ENCODE data around the gene COMMD4. TPM values are rescaled to one million over a fixed set of nuclear protein-coding genes. Genes with fewer than 3 reads are reported as not detected.

COMMD4 gene
- polyA plus RNA-seq, 1 of the 3 experiments (the other 2 are of a cell fraction), result 223 TPM

DNA sequence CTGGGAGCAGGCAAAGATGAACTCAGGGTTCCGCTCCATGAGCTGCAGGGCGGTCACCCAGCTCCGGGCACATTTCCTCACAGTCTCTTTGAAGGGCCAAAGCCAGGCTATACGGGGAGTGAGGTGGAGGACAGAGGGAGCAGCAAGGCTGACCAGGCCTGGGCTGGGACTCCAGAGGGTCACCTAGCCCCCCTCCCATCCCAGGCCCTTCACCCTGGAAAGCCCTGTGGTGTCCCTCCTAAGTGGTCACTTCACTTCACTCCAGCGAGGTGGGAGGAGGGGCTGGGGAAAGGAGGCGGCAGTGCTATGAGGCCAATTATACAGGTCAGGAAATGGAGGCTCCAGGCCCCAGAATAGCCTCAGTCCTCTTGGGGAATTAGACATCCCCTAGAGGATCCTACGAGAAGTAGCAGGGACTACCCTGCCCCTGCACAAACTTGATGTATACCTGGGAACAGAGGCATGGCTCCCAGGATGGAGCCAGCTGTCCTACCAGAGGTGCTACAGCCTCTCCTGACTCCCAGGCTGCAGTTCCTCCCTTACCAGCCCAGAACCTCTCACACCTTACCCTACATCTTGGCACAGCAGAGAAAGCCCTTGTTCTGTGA lies 26.9 kb downstream of the COMMD4 start:
- H3K4me3 ChIP-seq (ENCODE audit: low read depth in 2 of 2, low read length in 1 of 2), result no peak overlapping the region
- H3K9ac ChIP-seq, result no peak overlapping the region
- DNase-seq, result no peak
- H2AFZ ChIP-seq (ENCODE audit: low read depth), result no peak overlapping the region
- no peaks in the 10 kb centered on the region for H3F3A ChIP-seq (replicated peaks; ENCODE audit: insufficient read depth)
- H3K4me2 ChIP-seq, result no peak overlapping the region
- H3K27me3 ChIP-seq (ENCODE audit: insufficient read depth), result no peaks in the 10 kb centered on the region
- no peaks in the 10 kb centered on the region for H3K9me2 ChIP-seq
- H3K4me1 ChIP-seq (ENCODE audit: control insufficient read depth in 1 of 2, insufficient read depth in 2 of 2, low read depth in 1 of 2, low read length in 1 of 2), result peaks cover 5 to 6% of the 10 kb centered on the region in 2 experiments; a peak in 2 of 4 replicates
- ChIA-PET CTCF (interaction anchor here (0.9 to 1.5 kb wide), 2 partner anchors 10 to 18 kb away, joined by 3 read pairs; no protein-coding TSS in a partner anchor), POLR2A (interaction anchor here (0.6 to 0.8 kb wide), 2 partner anchors 90 to 374 kb away, joined by 3 to 4 read pairs; no protein-coding TSS in a partner anchor)
- no peaks in the 10 kb centered on the region; the same call in 1 of the 2 replicates for H4K20me1 ChIP-seq (ENCODE audit: insufficient read depth)
- WGBS (ENCODE audit: low lambda C conversion rate), result 98% methylated on average over 6 of the region's 7 CpGs
- H3K79me2 ChIP-seq (ENCODE audit: insufficient read depth), result peaks cover 13% of the 10 kb centered on the region
- H3K36me3 ChIP-seq (replicated peaks in 1 of 2; ENCODE audit: control insufficient read depth in 1 of 2, insufficient read depth in 2 of 2, low read length in 1 of 2), result peaks cover 27 to 67% of the 10 kb centered on the region in 2 experiments
- no peaks in the 10 kb centered on the region for H3K9me3 ChIP-seq
- TF ChIP-seq CHD2 (IDR thresholded peaks at IDR 0.05; ENCODE audit: low read length, partially characterized antibody) (no peak), EZH2phosphoT487 (IDR thresholded peaks at IDR 0.05; ENCODE audit: borderline replicate concordance, low read depth) (no peak), MEF2A (IDR thresholded peaks at IDR 0.05; ENCODE audit: borderline replicate concordance, low read depth) (no peak), GATA2 (CRISPR knock-in tag; IDR thresholded peaks at IDR 0.05) (no peak), JUND (IDR thresholded peaks at IDR 0.05) (no peak), GABPA (IDR thresholded peaks at IDR 0.05; ENCODE audit: low read depth) (no peak)
- TF ChIP-seq, protein P1, sequence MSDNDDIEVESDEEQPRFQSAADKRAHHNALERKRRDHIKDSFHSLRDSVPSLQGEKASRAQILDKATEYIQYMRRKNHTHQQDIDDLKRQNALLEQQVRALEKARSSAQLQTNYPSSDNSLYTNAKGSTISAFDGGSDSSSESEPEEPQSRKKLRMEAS (IDR thresholded peaks at IDR 0.05; ENCODE audit: low read depth), result no peak
- H3K27ac ChIP-seq (ENCODE audit: low read depth in 2 of 2, low read length in 1 of 2), result no peak overlapping the region

DNA sequence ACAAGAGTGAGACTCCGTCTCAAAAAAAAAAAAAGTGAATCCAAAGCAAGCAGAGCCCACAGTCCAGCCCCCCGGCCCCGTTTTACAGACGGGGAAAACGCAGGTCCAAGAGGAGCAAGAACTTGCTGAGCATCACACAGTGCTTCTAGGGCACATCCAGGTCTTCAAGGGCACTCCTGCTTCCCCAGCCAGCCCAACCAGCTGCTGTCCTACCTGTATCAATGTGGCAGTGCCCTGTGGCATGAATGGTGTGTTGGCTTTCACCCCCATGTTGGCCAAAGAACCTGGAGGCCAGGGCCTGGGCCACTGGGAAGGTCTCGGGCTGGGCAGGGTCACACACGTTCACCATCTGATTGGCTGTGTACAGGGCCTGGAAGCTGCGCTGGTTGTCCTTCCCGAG lies 27.9 kb downstream of the COMMD4 start:
- no peak overlapping the region for H3K27ac ChIP-seq (ENCODE audit: low read depth in 2 of 2, low read length in 1 of 2)

More for the DNA sequence above, 27.9 kb downstream of the COMMD4 start:
- no peaks in the 10 kb centered on the region for H3K27me3 ChIP-seq (ENCODE audit: insufficient read depth)
- H3K9me2 ChIP-seq, result no peaks in the 10 kb centered on the region
- H3K4me2 ChIP-seq, result no peak overlapping the region
- H3K79me2 ChIP-seq (ENCODE audit: insufficient read depth), result peaks cover 13% of the 10 kb centered on the region
- ChIA-PET POLR2A (no interaction called here), CTCF (interaction anchor here (1.5 kb wide), 1 partner anchor 9 kb away, joined by 3 read pairs; no protein-coding TSS in a partner anchor)
- no peaks in the 10 kb centered on the region for H3F3A ChIP-seq (replicated peaks; ENCODE audit: insufficient read depth)
- no peaks in the 10 kb centered on the region; the same call in 1 of the 2 replicates for H4K20me1 ChIP-seq (ENCODE audit: insufficient read depth)
- H3K9ac ChIP-seq, result no peak overlapping the region
- peaks cover 5 to 7% of the 10 kb centered on the region in 2 experiments; a peak in 2 of 4 replicates for H3K4me1 ChIP-seq (ENCODE audit: control insufficient read depth in 1 of 2, insufficient read depth in 2 of 2, low read depth in 1 of 2, low read length in 1 of 2)
- H2AFZ ChIP-seq (ENCODE audit: low read depth), result no peak overlapping the region
- no peaks in the 10 kb centered on the region for H3K9me3 ChIP-seq
- DNase-seq, result no peak
- no peak for TF ChIP-seq RAD21 (IDR thresholded peaks at IDR 0.05; ENCODE audit: low read length)
- TF ChIP-seq NFIC (IDR thresholded peaks at IDR 0.05; ENCODE audit: borderline replicate concordance), result no peak
- TF ChIP-seq, protein P2, sequence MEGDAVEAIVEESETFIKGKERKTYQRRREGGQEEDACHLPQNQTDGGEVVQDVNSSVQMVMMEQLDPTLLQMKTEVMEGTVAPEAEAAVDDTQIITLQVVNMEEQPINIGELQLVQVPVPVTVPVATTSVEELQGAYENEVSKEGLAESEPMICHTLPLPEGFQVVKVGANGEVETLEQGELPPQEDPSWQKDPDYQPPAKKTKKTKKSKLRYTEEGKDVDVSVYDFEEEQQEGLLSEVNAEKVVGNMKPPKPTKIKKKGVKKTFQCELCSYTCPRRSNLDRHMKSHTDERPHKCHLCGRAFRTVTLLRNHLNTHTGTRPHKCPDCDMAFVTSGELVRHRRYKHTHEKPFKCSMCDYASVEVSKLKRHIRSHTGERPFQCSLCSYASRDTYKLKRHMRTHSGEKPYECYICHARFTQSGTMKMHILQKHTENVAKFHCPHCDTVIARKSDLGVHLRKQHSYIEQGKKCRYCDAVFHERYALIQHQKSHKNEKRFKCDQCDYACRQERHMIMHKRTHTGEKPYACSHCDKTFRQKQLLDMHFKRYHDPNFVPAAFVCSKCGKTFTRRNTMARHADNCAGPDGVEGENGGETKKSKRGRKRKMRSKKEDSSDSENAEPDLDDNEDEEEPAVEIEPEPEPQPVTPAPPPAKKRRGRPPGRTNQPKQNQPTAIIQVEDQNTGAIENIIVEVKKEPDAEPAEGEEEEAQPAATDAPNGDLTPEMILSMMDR (IDR thresholded peaks at IDR 0.05), result no peak
- no peak for TF ChIP-seq RCOR1 (IDR thresholded peaks at IDR 0.05; ENCODE audit: low read length)
- no peak for TF ChIP-seq RFX5 (IDR thresholded peaks at IDR 0.05; ENCODE audit: low read length)
- no peak overlapping the region for H3K4me3 ChIP-seq (ENCODE audit: low read depth in 2 of 2, low read length in 1 of 2)
- WGBS (ENCODE audit: low lambda C conversion rate), result 96% methylated on average over 9 of the region's 9 CpGs
- peaks cover 27 to 58% of the 10 kb centered on the region in 2 experiments for H3K36me3 ChIP-seq (replicated peaks in 1 of 2; ENCODE audit: control insufficient read depth in 1 of 2, insufficient read depth in 2 of 2, low read length in 1 of 2)

Data from SK-N-SH (cell line).